ENCODE results near the gene STXBP6. TPM values are rescaled to one million over a fixed set of nuclear protein-coding genes. Genes with fewer than 3 reads are reported as not detected.

Gene STXBP6
- total and polyA plus RNA-seq, 7 experiments from 2014 or later = not detected

DNA sequence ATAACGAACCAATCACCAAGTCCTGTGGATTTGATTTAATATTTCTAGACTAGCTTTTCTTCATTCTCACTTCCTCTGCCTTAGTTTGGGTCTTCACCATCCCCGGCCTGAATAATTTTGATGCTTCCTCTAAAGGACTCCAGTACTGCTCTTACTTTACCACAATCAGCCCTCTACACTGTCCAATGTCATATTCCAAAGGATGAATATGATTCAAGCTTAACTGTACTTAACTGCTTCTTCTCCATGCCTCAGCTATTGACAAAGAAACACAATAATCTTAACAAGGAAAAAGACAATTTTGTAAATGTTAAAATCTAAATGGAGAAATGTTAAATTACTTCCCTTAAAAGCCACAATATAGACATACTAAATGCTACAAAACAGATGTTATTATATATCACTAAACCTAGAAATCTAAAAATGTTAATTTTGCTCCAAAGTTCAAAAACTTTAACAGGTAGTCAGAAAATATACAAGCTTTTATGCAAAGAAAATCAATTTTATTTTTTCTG is 70.2 kb downstream of the STXBP6 start:
- CTCF ChIA-PET = no interaction called here
- peaks cover 0 to 2% (median 0%) of the 10 kb centered on the region in 11 donors for H3K9me3 Mint-ChIP-seq
- H3K27me3 Mint-ChIP-seq = peaks cover 15 to 47% (median 30%) of the 10 kb centered on the region in 5 donors
- H3K36me3 ChIP-seq (ENCODE audit: control insufficient read depth in 2 of 3, insufficient read depth in 3 of 3, low read length in 3 of 3) = no peaks in the 10 kb centered on the region
- no peaks in the 10 kb centered on the region for H3K9me3 ChIP-seq (ENCODE audit: control insufficient read depth in 2 of 3, low read length in 3 of 3)
- H3K4me1 ChIP-seq (ENCODE audit: control insufficient read depth in 2 of 2, insufficient read depth in 2 of 2, low read length in 2 of 2) = no peaks in the 10 kb centered on the region
- intact Hi-C loops (cut with micrococcal nuclease) = no loop called here
- H3K27ac ChIP-seq (ENCODE audit: low read depth, low read length) = no peak overlapping the region
- no peak overlapping the region for H3K27ac Mint-ChIP-seq
- DNase-seq (no peak), ATAC-seq (no peak)
- no peak overlapping the region for H3K4me3 Mint-ChIP-seq
- H3K4me1 Mint-ChIP-seq = no peaks in the 10 kb centered on the region
- H3K36me3 Mint-ChIP-seq = no peaks in the 10 kb centered on the region
- POLR2A ChIA-PET = no interaction called here
- no peak overlapping the region for H3K4me3 ChIP-seq (ENCODE audit: low read length)
- H3K27me3 ChIP-seq (ENCODE audit: control insufficient read depth in 2 of 2, insufficient read depth in 2 of 2, low read length in 2 of 2) = no peaks in the 10 kb centered on the region

DNA sequence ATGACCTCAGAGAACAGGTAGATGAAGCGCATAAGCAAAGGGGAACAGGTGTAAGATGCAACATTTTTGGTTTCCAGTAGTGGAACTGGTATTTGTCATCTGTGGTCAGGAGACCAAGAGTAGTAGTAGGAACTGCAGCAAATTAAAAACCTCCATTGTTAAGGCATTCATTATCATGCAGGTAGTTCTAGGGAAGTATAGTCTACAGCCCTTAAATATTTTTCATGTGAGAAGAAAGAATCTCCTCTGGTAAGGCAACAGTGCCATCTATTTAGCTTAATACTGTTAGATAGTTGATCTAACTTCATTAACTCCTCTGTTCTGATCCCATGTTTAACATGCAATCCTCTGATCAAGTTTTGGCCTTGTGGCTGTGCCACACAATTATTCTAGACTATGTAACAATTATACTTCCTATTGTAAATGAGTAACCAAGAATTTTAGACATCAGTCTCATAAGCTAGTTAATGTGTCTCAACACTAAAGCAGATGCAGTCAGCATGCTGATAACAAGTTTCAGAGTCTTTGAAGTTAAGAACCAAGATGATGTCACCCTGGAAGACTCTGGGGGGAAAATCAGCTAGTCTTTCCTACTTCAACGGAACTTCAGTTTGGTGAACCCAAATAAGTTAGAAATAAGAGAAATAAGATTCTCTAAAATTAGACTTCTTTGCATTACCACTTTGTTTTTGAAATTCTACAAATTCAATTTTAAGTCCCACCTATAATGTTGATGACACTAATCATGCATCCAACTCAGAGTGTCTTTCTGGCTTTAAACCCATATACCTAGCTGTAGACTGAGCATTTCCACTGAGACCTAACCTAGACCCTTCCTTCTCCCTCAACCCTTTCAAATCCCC is 70.9 kb downstream of the STXBP6 start:
- no peaks in the 10 kb centered on the region for H3K4me1 Mint-ChIP-seq
- no peaks in the 10 kb centered on the region for H3K36me3 ChIP-seq (ENCODE audit: control insufficient read depth in 2 of 3, insufficient read depth in 3 of 3, low read length in 3 of 3)
- H3K9me3 Mint-ChIP-seq = peaks cover 0 to 2% (median 0%) of the 10 kb centered on the region in 11 donors
- no peak overlapping the region for H3K4me3 Mint-ChIP-seq
- CTCF ChIA-PET = no interaction called here
- DNase-seq (no peak), ATAC-seq (no peak)
- intact Hi-C loops (cut with micrococcal nuclease) = no loop called here
- H3K27me3 ChIP-seq (ENCODE audit: control insufficient read depth in 2 of 2, insufficient read depth in 2 of 2, low read length in 2 of 2) = no peaks in the 10 kb centered on the region
- no peak overlapping the region for H3K27ac Mint-ChIP-seq
- H3K27ac ChIP-seq (ENCODE audit: low read depth, low read length) = no peak overlapping the region
- peaks cover 15 to 41% (median 33%) of the 10 kb centered on the region in 5 donors for H3K27me3 Mint-ChIP-seq
- H3K4me3 ChIP-seq (ENCODE audit: low read length) = no peak overlapping the region
- no peaks in the 10 kb centered on the region for H3K36me3 Mint-ChIP-seq
- no peaks in the 10 kb centered on the region for H3K9me3 ChIP-seq (ENCODE audit: control insufficient read depth in 2 of 3, low read length in 3 of 3)
- POLR2A ChIA-PET = no interaction called here
- no peaks in the 10 kb centered on the region for H3K4me1 ChIP-seq (ENCODE audit: control insufficient read depth in 2 of 2, insufficient read depth in 2 of 2, low read length in 2 of 2)

DNA sequence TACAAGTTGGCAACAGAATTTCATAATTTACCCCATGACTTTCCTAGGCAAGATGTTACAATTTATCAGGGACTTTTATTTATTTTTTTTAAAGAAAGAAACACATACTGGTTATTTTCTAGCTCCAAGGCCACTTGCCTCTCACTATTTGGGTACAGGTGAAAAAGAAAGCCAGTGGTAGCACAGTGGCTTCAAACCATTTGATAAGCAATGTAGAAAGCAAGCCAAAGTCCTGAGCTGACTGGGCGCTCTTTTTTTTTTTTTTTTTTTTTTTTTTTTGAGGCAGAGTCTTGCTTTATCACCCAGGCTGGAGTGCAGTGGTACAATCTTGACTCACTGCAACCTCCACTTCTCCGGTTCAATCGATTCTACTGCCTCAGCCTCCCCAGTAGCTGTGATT is 73.3 kb downstream of the STXBP6 start:
- Histone ChIP-seq H3K27me3 (ENCODE audit: control insufficient read depth in 2 of 2, insufficient read depth in 2 of 2, low read length in 2 of 2) (no peaks in the 10 kb centered on the region), H3K36me3 (ENCODE audit: control insufficient read depth in 2 of 3, insufficient read depth in 3 of 3, low read length in 3 of 3) (no peaks in the 10 kb centered on the region), H3K9me3 (ENCODE audit: control insufficient read depth in 2 of 3, low read length in 3 of 3) (no peaks in the 10 kb centered on the region), H3K27ac (ENCODE audit: low read depth, low read length) (no peak overlapping the region), H3K4me1 (ENCODE audit: control insufficient read depth in 2 of 2, insufficient read depth in 2 of 2, low read length in 2 of 2) (no peaks in the 10 kb centered on the region), H3K4me3 (ENCODE audit: low read length) (no peak overlapping the region)
- Mint-ChIP-seq H3K27ac (no peak overlapping the region), H3K36me3 (no peaks in the 10 kb centered on the region), H3K9me3 (peaks cover 0 to 2% (median 0%) of the 10 kb centered on the region in 11 donors), H3K27me3 (peaks cover 9 to 33% (median 20%) of the 10 kb centered on the region in 5 donors), H3K4me1 (no peaks in the 10 kb centered on the region), H3K4me3 (no peak overlapping the region)
- intact Hi-C loops (cut with micrococcal nuclease) = no loop called here
- CTCF ChIA-PET = interaction anchor here (0.7 kb wide), 1 partner anchor 1452 kb away, joined by 11 read pairs; no protein-coding TSS in a partner anchor
- POLR2A ChIA-PET = no interaction called here
- ATAC-seq = no peak
- DNase-seq = no peak

DNA sequence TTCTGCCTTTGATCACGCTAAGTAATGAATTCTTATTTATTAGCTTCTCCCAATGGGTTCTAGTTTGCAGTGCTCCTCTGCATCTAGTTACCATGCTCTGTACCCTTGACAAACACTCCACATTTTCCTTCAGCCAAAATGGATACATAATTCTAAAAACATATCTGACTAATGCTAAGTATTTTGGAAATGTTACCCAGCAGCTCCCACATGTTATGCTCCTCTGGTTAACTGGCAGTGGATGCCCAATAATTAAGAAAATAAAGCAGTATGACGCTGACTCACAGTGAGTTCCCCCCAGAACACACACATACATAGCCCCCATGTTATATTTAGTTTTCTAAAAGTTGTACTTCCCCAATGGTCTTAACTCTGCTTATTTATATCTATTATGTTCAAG is 74.6 kb downstream of the STXBP6 start:
- POLR2A ChIA-PET = no interaction called here
- H3K27ac Mint-ChIP-seq = no peak overlapping the region
- H3K27me3 ChIP-seq (ENCODE audit: control insufficient read depth in 2 of 2, insufficient read depth in 2 of 2, low read length in 2 of 2) = no peaks in the 10 kb centered on the region

DNA sequence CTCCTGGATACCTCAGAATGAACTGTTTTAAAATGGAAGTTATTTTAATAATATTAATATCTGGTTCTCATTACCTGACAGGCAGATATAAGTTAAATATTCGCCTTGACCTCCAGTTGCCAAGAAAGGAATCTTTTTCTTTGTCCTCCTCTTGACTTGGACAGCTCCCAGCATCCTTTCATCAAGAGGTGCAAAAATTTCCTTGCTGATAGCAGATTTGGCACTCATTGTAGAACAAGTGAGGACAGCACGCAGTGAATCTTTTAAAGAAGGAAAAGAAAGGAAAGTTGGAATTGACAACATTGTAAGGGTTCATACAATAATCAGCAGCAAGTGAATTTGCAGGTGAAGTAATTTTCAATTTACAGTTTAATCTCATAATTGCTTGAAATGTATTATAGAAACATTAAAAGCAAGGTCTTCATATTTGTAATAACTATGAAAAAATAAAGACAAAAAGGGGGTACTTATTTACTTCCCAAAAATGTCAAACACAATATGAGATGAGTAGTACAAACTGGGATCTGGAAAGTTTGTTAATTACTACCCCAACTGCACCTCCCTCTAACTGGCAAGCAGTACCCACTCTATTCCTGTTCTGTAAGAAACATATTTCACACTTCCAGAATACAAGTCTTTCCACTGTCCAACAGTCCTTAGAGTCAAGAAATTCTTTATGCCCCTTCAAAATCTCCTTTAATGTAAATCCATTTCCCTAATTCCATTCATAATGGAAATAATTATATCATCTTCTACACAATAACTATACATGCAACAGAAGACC is 75.2 kb downstream of the STXBP6 start:
- Histone ChIP-seq H3K9me3 (ENCODE audit: control insufficient read depth in 2 of 3, low read length in 3 of 3) (no peaks in the 10 kb centered on the region), H3K4me1 (ENCODE audit: control insufficient read depth in 2 of 2, insufficient read depth in 2 of 2, low read length in 2 of 2) (no peaks in the 10 kb centered on the region), H3K27ac (ENCODE audit: low read depth, low read length) (no peak overlapping the region), H3K36me3 (ENCODE audit: control insufficient read depth in 2 of 3, insufficient read depth in 3 of 3, low read length in 3 of 3) (no peaks in the 10 kb centered on the region), H3K27me3 (ENCODE audit: control insufficient read depth in 2 of 2, insufficient read depth in 2 of 2, low read length in 2 of 2) (no peaks in the 10 kb centered on the region), H3K4me3 (ENCODE audit: low read length) (no peak overlapping the region)
- ATAC-seq (no peak), DNase-seq (no peak)
- Mint-ChIP-seq H3K9me3 (peaks cover 0 to 3% (median 0%) of the 10 kb centered on the region in 11 donors), H3K4me3 (no peak overlapping the region), H3K36me3 (no peaks in the 10 kb centered on the region), H3K27me3 (peaks cover 9 to 32% (median 19%) of the 10 kb centered on the region in 5 donors), H3K4me1 (no peaks in the 10 kb centered on the region), H3K27ac (no peak overlapping the region)
- ChIA-PET POLR2A (no interaction called here), CTCF (no interaction called here)
- intact Hi-C loops (cut with micrococcal nuclease) = no loop called here

More for the DNA sequence above, 74.6 kb downstream of the STXBP6 start:
- CTCF ChIA-PET = no interaction called here
- H3K4me3 Mint-ChIP-seq = no peak overlapping the region
- ATAC-seq (no peak), DNase-seq (no peak)
- H3K4me3 ChIP-seq (ENCODE audit: low read length) = no peak overlapping the region
- peaks cover 9 to 33% (median 20%) of the 10 kb centered on the region in 5 donors for H3K27me3 Mint-ChIP-seq
- no peaks in the 10 kb centered on the region for H3K36me3 ChIP-seq (ENCODE audit: control insufficient read depth in 2 of 3, insufficient read depth in 3 of 3, low read length in 3 of 3)
- no peaks in the 10 kb centered on the region for H3K4me1 ChIP-seq (ENCODE audit: control insufficient read depth in 2 of 2, insufficient read depth in 2 of 2, low read length in 2 of 2)
- H3K4me1 Mint-ChIP-seq = no peaks in the 10 kb centered on the region
- H3K36me3 Mint-ChIP-seq = no peaks in the 10 kb centered on the region
- intact Hi-C loops (cut with micrococcal nuclease) = no loop called here
- no peaks in the 10 kb centered on the region for H3K9me3 ChIP-seq (ENCODE audit: control insufficient read depth in 2 of 3, low read length in 3 of 3)
- H3K9me3 Mint-ChIP-seq = peaks cover 0 to 3% (median 0%) of the 10 kb centered on the region in 11 donors
- H3K27ac ChIP-seq (ENCODE audit: low read depth, low read length) = no peak overlapping the region

DNA sequence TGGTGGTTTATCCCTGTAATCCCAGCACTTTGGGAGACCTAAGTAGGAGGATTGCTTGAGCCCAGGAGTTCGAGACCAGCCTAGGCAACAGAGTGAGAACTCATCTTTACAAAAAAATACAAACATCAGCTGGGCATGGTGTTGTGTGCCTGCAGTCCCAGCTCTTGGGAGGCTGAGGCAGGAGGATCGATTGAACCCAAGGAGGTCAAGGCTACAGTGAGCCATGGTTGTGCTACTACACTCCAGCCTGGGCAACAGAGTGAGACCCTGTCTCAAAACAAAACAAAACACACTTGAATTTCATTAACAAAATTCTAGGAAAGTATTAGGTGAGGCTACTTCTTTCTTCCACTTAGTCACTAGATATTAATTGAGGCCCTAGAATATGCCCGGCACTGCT is 77.1 kb downstream of the STXBP6 start:
- Histone ChIP-seq H3K4me3 (ENCODE audit: low read length) (no peak overlapping the region), H3K27me3 (ENCODE audit: control insufficient read depth in 2 of 2, insufficient read depth in 2 of 2, low read length in 2 of 2) (no peaks in the 10 kb centered on the region), H3K4me1 (ENCODE audit: control insufficient read depth in 2 of 2, insufficient read depth in 2 of 2, low read length in 2 of 2) (no peaks in the 10 kb centered on the region), H3K27ac (ENCODE audit: low read depth, low read length) (no peak overlapping the region), H3K9me3 (ENCODE audit: control insufficient read depth in 2 of 3, low read length in 3 of 3) (no peaks in the 10 kb centered on the region), H3K36me3 (ENCODE audit: control insufficient read depth in 2 of 3, insufficient read depth in 3 of 3, low read length in 3 of 3) (no peaks in the 10 kb centered on the region)
- ATAC-seq (no peak), DNase-seq (no peak)
- POLR2A ChIA-PET = no interaction called here
- Mint-ChIP-seq H3K27me3 (peaks cover 3 to 29% (median 12%) of the 10 kb centered on the region in 5 donors), H3K27ac (no peak overlapping the region), H3K4me1 (no peaks in the 10 kb centered on the region), H3K36me3 (no peaks in the 10 kb centered on the region), H3K9me3 (peaks cover 0 to 3% (median 0%) of the 10 kb centered on the region in 11 donors), H3K4me3 (no peak overlapping the region)
- CTCF ChIA-PET = no interaction called here
- intact Hi-C loops (cut with micrococcal nuclease) = no loop called here
